ENCODE results near the gene RXFP4. TPM values are rescaled to one million over a fixed set of nuclear protein-coding genes. Genes with fewer than 3 reads are reported as not detected.
A peak's percentile ranks its signal among the peaks of the same experiment; 100 is the strongest.

Gene RXFP4
- total RNA-seq, 1 experiment from 2014 or later, result not detected

DNA sequence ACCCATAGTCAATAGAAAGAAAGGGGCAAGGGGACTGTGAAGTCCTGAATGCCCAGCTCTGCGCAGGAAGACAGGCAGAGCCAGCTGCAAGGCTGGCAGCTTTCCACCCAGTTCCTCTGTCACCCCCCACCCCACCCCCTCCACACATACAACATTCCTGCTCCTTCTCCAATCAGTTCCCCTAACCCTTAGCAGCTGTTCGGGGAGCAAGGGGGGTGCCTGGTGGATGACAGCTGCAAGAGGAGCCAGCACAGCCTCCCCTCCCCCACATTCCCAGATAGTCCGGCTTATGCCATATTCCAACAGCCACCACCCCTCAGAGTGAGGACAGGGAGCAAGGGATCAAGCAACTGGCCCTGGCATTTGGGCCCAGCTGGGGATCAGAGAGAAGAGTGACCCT, 27.2 kb downstream of the RXFP4 start:
- no peak for ATAC-seq
- POLR2A ChIA-PET, result interaction anchor here (0.7 to 5.0 kb wide), 5 partner anchors 9 to 114 kb away, joined by 3 to 40 read pairs (median 8); partner anchors contain the start of genes ARHGEF2 and MEX3A
- TF ChIP-seq ZBTB21 (CRISPR knock-in tag; IDR thresholded peaks at IDR 0.05; ENCODE audit: borderline replicate concordance), result no peak

DNA sequence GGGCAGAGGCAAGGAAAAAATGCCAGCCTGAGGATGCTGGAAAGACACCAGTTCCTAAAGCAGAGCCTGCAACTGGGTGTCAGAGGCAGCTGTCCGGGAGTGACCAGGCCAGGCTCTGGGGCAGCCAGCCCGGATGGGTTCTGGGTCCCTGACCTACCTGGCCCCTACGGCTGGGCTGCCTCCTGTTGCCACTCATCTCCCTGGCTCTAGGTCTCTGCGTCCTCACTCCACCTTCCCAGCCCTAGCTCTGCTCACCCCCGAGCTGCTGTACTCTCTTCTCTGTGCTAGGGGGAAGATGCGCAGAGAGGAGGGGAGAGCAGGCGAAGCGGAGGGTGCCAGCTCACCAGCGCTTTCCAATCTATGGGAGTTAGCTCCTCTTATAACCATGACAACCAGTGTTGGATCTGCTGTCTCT, 27.9 kb downstream of the RXFP4 start:
- H3K27me3 Mint-ChIP-seq (ENCODE audit: low read depth), result no peaks in the 10 kb centered on the region
- H3K4me3 Mint-ChIP-seq, result no peak overlapping the region
- ATAC-seq (no peak), DNase-seq (ENCODE audit: low spot score) (no peak)
- H3K36me3 Mint-ChIP-seq, result peaks cover 26% of the 10 kb centered on the region
- peaks cover 71% of the 10 kb centered on the region for H3K4me1 Mint-ChIP-seq
- ChIA-PET POLR2A (interaction anchor here (1.4 to 5.0 kb wide), 3 partner anchors 8 to 23 kb away, joined by 3 to 40 read pairs (median 31); partner anchors contain the start of gene ARHGEF2), CTCF (interaction anchor here (0.6 to 6.0 kb wide), 7 partner anchors 8 to 104 kb away, joined by 3 to 62 read pairs (median 20); partner anchors contain the start of genes ARHGEF2, LAMTOR2 and UBQLN4)
- H3K9me3 Mint-ChIP-seq, result no peaks in the 10 kb centered on the region
- no peak for TF ChIP-seq OVOL2 (CRISPR knock-in tag; IDR thresholded peaks at IDR 0.05; ENCODE audit: borderline replicate concordance)
- peak overlapping the region; percentile 73; the same call in 1 of the 2 replicates for H3K27ac Mint-ChIP-seq

More for the DNA sequence above, 27.2 kb downstream of the RXFP4 start:
- Mint-ChIP-seq H3K36me3 (peaks cover 30% of the 10 kb centered on the region), H3K4me1 (peaks cover 67% of the 10 kb centered on the region), H3K27me3 (ENCODE audit: low read depth) (no peaks in the 10 kb centered on the region), H3K9me3 (no peaks in the 10 kb centered on the region), H3K27ac (peak overlapping the region; percentile 80), H3K4me3 (no peak overlapping the region)
- CTCF ChIA-PET, result interaction anchor here (0.9 to 6.0 kb wide), 8 partner anchors 9 to 97 kb away, joined by 3 to 62 read pairs (median 16); partner anchors contain the start of gene ARHGEF2
- DNase-seq (ENCODE audit: low spot score), result no peak

DNA sequence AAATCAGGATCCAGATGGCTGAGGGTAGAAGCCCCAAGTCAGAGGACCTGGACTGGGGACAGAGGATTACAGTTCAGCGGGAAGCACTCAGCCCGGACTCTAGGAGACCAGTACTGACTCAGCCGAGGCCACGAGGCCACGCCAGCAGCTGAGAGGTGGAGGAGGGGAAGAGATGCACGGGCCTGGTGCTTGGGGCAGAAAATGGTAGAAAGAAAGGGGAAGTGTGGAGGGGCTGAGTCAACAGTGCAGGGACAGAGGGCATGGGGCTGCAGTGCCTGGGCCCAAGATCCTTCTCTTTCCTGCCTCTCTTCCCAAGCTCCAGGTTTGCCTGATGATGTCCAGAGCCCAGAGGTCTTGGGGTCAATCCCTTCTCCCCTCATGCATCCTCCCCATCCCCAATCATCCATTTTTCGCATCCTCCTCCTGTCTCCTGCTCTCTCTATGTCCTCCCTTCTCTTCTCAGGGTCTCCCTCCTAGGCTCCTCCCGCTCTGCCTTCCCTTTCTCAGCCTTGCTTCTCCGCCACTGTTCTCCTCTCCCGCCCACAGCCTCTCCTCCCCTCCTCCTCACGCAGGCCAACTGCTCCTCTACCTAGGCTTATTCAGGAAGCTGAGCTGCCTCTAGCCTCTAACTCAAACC, 29.2 kb downstream of the RXFP4 start:
- Mint-ChIP-seq H3K36me3 (peaks cover 13% of the 10 kb centered on the region), H3K9me3 (no peaks in the 10 kb centered on the region), H3K4me3 (no peak overlapping the region), H3K27me3 (ENCODE audit: low read depth) (no peaks in the 10 kb centered on the region), H3K27ac (peak overlapping the region; percentile 73), H3K4me1 (peaks cover 84% of the 10 kb centered on the region)
- ChIA-PET CTCF (interaction anchor here (0.6 to 6.0 kb wide), 6 partner anchors 7 to 95 kb away, joined by 5 to 62 read pairs (median 23); partner anchors contain the start of genes ARHGEF2, LAMTOR2 and UBQLN4), POLR2A (interaction anchor here (5.0 kb wide), 1 partner anchor 13 kb away, joined by 31 read pairs; no protein-coding TSS in a partner anchor)
- ATAC-seq, result peak; percentile 15
- DNase-seq (ENCODE audit: low spot score), result no peak
- TF ChIP-seq, protein P1, sequence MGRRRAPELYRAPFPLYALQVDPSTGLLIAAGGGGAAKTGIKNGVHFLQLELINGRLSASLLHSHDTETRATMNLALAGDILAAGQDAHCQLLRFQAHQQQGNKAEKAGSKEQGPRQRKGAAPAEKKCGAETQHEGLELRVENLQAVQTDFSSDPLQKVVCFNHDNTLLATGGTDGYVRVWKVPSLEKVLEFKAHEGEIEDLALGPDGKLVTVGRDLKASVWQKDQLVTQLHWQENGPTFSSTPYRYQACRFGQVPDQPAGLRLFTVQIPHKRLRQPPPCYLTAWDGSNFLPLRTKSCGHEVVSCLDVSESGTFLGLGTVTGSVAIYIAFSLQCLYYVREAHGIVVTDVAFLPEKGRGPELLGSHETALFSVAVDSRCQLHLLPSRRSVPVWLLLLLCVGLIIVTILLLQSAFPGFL (CRISPR knock-in tag; IDR thresholded peaks at IDR 0.05; ENCODE audit: borderline replicate concordance), result no peak
- peak; percentile 46; the same call in 1 of the 2 replicates for TF ChIP-seq ZNF263 (CRISPR knock-in tag; IDR thresholded peaks at IDR 0.05; ENCODE audit: low read depth)

- H3K4me3 Mint-ChIP-seq, result no peak overlapping the region
- H3K4me1 Mint-ChIP-seq, result peaks cover 91% of the 10 kb centered on the region
- no peaks in the 10 kb centered on the region for H3K27me3 Mint-ChIP-seq (ENCODE audit: low read depth)
- H3K36me3 Mint-ChIP-seq, result peaks cover 4% of the 10 kb centered on the region
- no peaks in the 10 kb centered on the region for H3K9me3 Mint-ChIP-seq
- peak overlapping the region; percentile 43 for H3K27ac Mint-ChIP-seq
- POLR2A ChIA-PET, result no interaction called here
- CTCF ChIA-PET, result interaction anchor here (0.7 to 3.0 kb wide), 2 partner anchors 12 to 30 kb away, joined by 3 to 20 read pairs; no protein-coding TSS in a partner anchor
- DNase-seq (ENCODE audit: low spot score) (no peak), ATAC-seq (no peak)
- TF ChIP-seq RORB (CRISPR knock-in tag; IDR thresholded peaks at IDR 0.05), result no peak
- TF ChIP-seq, protein P2, sequence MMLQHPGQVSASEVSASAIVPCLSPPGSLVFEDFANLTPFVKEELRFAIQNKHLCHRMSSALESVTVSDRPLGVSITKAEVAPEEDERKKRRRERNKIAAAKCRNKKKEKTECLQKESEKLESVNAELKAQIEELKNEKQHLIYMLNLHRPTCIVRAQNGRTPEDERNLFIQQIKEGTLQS (CRISPR knock-in tag; conservative IDR thresholded peaks at IDR 0.05), result no peak
Measured at GRCh38 chr1:155971910-155972809, 30.7 kb downstream of the RXFP4 start.

DNA sequence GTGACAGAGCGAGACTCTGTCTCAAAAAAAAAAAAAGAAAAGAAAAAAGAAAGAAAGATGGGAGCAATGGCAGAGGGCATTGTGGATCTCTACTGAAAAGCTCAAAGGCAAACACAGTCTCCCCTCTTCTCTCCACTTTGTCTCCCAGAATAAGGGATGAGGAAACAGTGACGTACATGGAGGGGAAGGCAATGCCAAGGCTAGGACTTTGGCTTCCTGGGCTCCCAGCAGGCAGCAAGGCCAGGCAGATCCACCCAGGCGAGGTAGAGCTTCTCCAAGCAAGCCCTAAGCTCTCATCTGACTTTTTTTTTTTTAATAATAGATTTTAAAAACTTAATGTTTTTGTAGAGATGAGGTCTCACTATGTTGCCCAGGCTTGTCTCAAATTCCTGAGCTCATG, 32.3 kb downstream of the RXFP4 start:
- ATAC-seq (no peak), DNase-seq (ENCODE audit: low spot score) (no peak)
- TF ChIP-seq, protein P3, sequence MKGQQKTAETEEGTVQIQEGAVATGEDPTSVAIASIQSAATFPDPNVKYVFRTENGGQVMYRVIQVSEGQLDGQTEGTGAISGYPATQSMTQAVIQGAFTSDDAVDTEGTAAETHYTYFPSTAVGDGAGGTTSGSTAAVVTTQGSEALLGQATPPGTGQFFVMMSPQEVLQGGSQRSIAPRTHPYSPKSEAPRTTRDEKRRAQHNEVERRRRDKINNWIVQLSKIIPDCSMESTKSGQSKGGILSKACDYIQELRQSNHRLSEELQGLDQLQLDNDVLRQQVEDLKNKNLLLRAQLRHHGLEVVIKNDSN (CRISPR knock-in tag; IDR thresholded peaks at IDR 0.05), result no peak
- no peak for TF ChIP-seq E2F4 (CRISPR knock-in tag; IDR thresholded peaks at IDR 0.05; ENCODE audit: borderline replicate concordance, low read depth)
- Mint-ChIP-seq H3K36me3 (peaks cover 4% of the 10 kb centered on the region), H3K27me3 (ENCODE audit: low read depth) (no peaks in the 10 kb centered on the region), H3K27ac (no peak overlapping the region), H3K9me3 (no peaks in the 10 kb centered on the region), H3K4me1 (peaks cover 79% of the 10 kb centered on the region), H3K4me3 (no peak overlapping the region)
- CTCF ChIA-PET, result interaction anchor here (0.9 to 7.2 kb wide), 7 partner anchors 10 to 156 kb away, joined by 3 to 122 read pairs (median 10); no protein-coding TSS in a partner anchor
- POLR2A ChIA-PET, result interaction anchor here (1.1 to 3.7 kb wide), 3 partner anchors 10 to 87 kb away, joined by 3 to 25 read pairs (median 3); partner anchors contain the start of genes KHDC4 and RAB25

Data from WTC11 (cell line).